HepG2 (cell line): ENCODE measurements around the gene BBS4. TPM values are rescaled to one million over a fixed set of nuclear protein-coding genes. Genes with fewer than 3 reads are reported as not detected.

Experiments
- ATAC-seq: fragments of 200-7000 bp; cut with Tn5 transposase; 3 replicates; pipeline ENCODE4 v1.9.1; 2020; ENCODE audit warnings: mild to moderate bottlenecking, moderate library complexity
- BruUV-seq: library from RNA; stranded (reverse); fragments of 400-500 nt; replicated peaks from 2 replicates; lab custom pipeline; 2021; lab: Mats Ljungman, UMichigan
- CTCF ChIA-PET: fragments of 300-600 bp; formaldehyde crosslinking; extraction: SDS; loops from one replicate; lab custom pipeline; 2021; ENCODE audit warnings: low total read pairs, inconsistent platforms, low intra/inter-chr PET ratio; lab: Yijun Ruan, JAX
- POLR2A ChIA-PET: fragments of 350-600 bp; sonication (Branson Sonifier 250); formaldehyde crosslinking; loops from one replicate; lab custom pipeline; 2020; ENCODE audit warnings: antibody characterized with exemption, inconsistent platforms; lab: Yijun Ruan, JAX
- DNase-seq: peaks from one replicate; pipeline ENCODE4 v3.0.0-alpha.2; 2015; ENCODE audit warnings: low spot score
- FAIRE-seq: peaks from 3 replicates; lab custom pipeline; 2011; peaks lifted over from hg19 to GRCh38; lab: Jason Lieb, UNC
- H2AFZ ChIP-seq: one replicate; pipeline ENCODE4 v1.6.1; 2011; ENCODE audit warnings: low read length, inconsistent platforms
- H3K27ac ChIP-seq: fragments of 300-600 bp; 3 replicates; pipeline ENCODE4 v1.8.0; 2011; ENCODE audit warnings: mixed run types, mild to moderate bottlenecking, mixed read lengths, low read length, inconsistent platforms; ENCODE audit not compliant: insufficient read depth; ENCODE audit errors: extremely low read length
- H3K27me3 ChIP-seq, 2 experiments: fragments of 200-600 bp in 1 of 2; 2 replicates in 1 of 2; 3 replicates in 1 of 2; pipeline versions ENCODE4 v1.6.0 to v1.8.0; 2011; ENCODE audit warnings: low read length in 2 of 2, mild to moderate bottlenecking in 2 of 2, moderate library complexity in 2 of 2, inconsistent platforms in 1 of 2; ENCODE audit not compliant: insufficient read depth in 2 of 2, control insufficient read depth in 1 of 2
- H3K36me3 ChIP-seq, 2 experiments: fragments of 200-600 bp in 1 of 2; replicated peaks in 1 of 2; 2 replicates in 1 of 2; 3 replicates in 1 of 2; pipeline versions ENCODE4 v1.5.1 to v1.8.0; 2011; ENCODE audit warnings: low read length in 2 of 2, inconsistent platforms in 1 of 2; ENCODE audit not compliant: insufficient read depth in 2 of 2, control insufficient read depth in 1 of 2
- H3K4me1 ChIP-seq: 2 replicates; pipeline ENCODE4 v1.5.1; 2012; ENCODE audit warnings: low read length, inconsistent platforms; ENCODE audit not compliant: insufficient read depth
- H3K4me2 ChIP-seq: 2 replicates; pipeline ENCODE4 v1.6.0; 2011; ENCODE audit warnings: low read depth, low read length, inconsistent platforms
- H3K4me3 ChIP-seq, 3 experiments: fragments of 200-600 bp in 1 of 3; sonication (generic), shearing (Covaris generic) in 1 of 3; replicated peaks in 1 of 3; 2 replicates each; pipeline ENCODE4 v1.5.1; 2011 to 2016; ENCODE audit warnings: low read length in 3 of 3, inconsistent platforms in 2 of 3, low read depth in 2 of 3, mild to moderate bottlenecking in 2 of 3, control low read depth in 1 of 3, mixed read lengths in 1 of 3; ENCODE audit not compliant: insufficient read depth in 1 of 3
- H3K79me2 ChIP-seq: one replicate; pipeline ENCODE4 v1.6.1; 2011; ENCODE audit warnings: low read length, inconsistent platforms; ENCODE audit not compliant: insufficient read depth
- H3K9ac ChIP-seq: 2 replicates; pipeline ENCODE4 v1.6.0; 2011; ENCODE audit warnings: mild to moderate bottlenecking, low read depth, low read length, inconsistent platforms; ENCODE audit not compliant: insufficient read depth
- H3K9me3 ChIP-seq: 2 replicates; pipeline ENCODE4 v1.5.1; 2012; ENCODE audit warnings: mild to moderate bottlenecking, low read length
- H4K20me1 ChIP-seq: 2 replicates; pipeline ENCODE4 v1.6.0; 2011; ENCODE audit warnings: inconsistent platforms, mild to moderate bottlenecking, low read length, moderate library complexity; ENCODE audit not compliant: insufficient read depth
- AGO1 ChIP-seq: fragments of 200-400 bp; formaldehyde crosslinking; IDR thresholded peaks from 2 replicates; pipeline ENCODE4 v1.6.1; 2017; ENCODE audit warnings: mild to moderate bottlenecking, low read depth, low read length, moderate library complexity; ENCODE audit not compliant: poor library complexity, severe bottlenecking
- DMAP1 ChIP-seq: IDR thresholded peaks from 2 replicates; pipeline ENCODE4 v1.6.1; 2016
- KLF16 ChIP-seq, 2 experiments: sonication (generic) in 1 of 2; formaldehyde crosslinking in 1 of 2; IDR thresholded peaks; 2 replicates each; pipeline versions ENCODE4 v1.6.1 to v1.8.0; 2016 to 2023; ENCODE audit warnings: missing genetic modification reagents in 2 of 2, missing compliant biosample characterization in 1 of 2
- MTF2 ChIP-seq: sonication (generic); formaldehyde crosslinking; IDR thresholded peaks from 2 replicates; pipeline ENCODE4 v1.5.0; 2020; ENCODE audit warnings: missing genetic modification reagents, borderline replicate concordance
- NKX3-1 ChIP-seq: sonication (generic); formaldehyde crosslinking; IDR thresholded peaks from 2 replicates; pipeline ENCODE4 v1.5.0; 2020; ENCODE audit warnings: missing genetic modification reagents
- THAP8 ChIP-seq: sonication (generic); formaldehyde crosslinking; IDR thresholded peaks from 2 replicates; pipeline ENCODE4 v1.5.1; 2020; ENCODE audit warnings: missing genetic modification reagents, mild to moderate bottlenecking, borderline replicate concordance
- ZBTB42 ChIP-seq: sonication (generic); formaldehyde crosslinking; IDR thresholded peaks from 2 replicates; pipeline ENCODE4 v1.5.0; 2020; ENCODE audit warnings: mild to moderate bottlenecking, missing genetic modification reagents
- ZNF382 ChIP-seq: sonication (generic); formaldehyde crosslinking; IDR thresholded peaks from 2 replicates; pipeline ENCODE4 v1.5.0; 2020; ENCODE audit warnings: missing genetic modification reagents, mild to moderate bottlenecking, borderline replicate concordance
- ZNF512B ChIP-seq: sonication (generic); formaldehyde crosslinking; IDR thresholded peaks from 2 replicates; pipeline ENCODE4 v1.5.1; 2020; ENCODE audit warnings: missing genetic modification reagents, mild to moderate bottlenecking, borderline replicate concordance
- ZNF562 ChIP-seq: sonication (generic); formaldehyde crosslinking; IDR thresholded peaks from 2 replicates; pipeline ENCODE4 v1.8.0; 2022; ENCODE audit warnings: missing genetic modification reagents, borderline replicate concordance
- ZNF577 ChIP-seq: sonication (generic); formaldehyde crosslinking; IDR thresholded peaks from 2 replicates; pipeline ENCODE4 v1.4.0; 2020; ENCODE audit warnings: mild to moderate bottlenecking, low read depth, missing genetic modification reagents, borderline replicate concordance
- ZNF580 ChIP-seq: IDR thresholded peaks from 2 replicates; pipeline ENCODE4 v1.6.1; 2016; ENCODE audit warnings: low read depth, borderline replicate concordance
- ZNF709 ChIP-seq: sonication (generic); formaldehyde crosslinking; IDR thresholded peaks from 2 replicates; pipeline ENCODE4 v1.5.0; 2020; ENCODE audit warnings: mild to moderate bottlenecking, missing genetic modification reagents
- WGBS: methylation state at CpG from one replicate; pipeline ENCODE4 v1.1.6; 2017; ENCODE audit warnings: low lambda C conversion rate; 5-methylcytosine and 5-hydroxymethylcytosine counted together
- in situ Hi-C: cut with HindIII; loops from 2 replicates; pipeline ENCODE4 v1.10.0; 2017; ENCODE audit warnings: low pct_unique_long_range_greater_than_20kb; ENCODE audit not compliant: extremely low pct_ligation_motif_present
- intact Hi-C: fragments of 100-400 bp; cut with micrococcal nuclease; formaldehyde crosslinking; loops from one replicate; pipeline ENCODE4 v1.10.0; 2022; ENCODE audit not compliant: unreplicated experiment
- polyA plus RNA-seq, 8 experiments: library from polyadenylated mRNA; depleted of rRNA in 3 of 8; stranded (reverse) in 7 of 8; unstranded in 1 of 8; fragments of >200 nt; fragmentation: Illumina TruSeq in 4 of 8; extraction: Trizol in 4 of 8; gene quantifications; 2 replicates each; pipeline versions ENCODE4 v1.2.1 to v1.2.3, GENCODE V29; 2011 to 2016; ENCODE audit warnings: low read depth in 4 of 8, missing spikeins in 1 of 8, mixed read lengths in 1 of 8; ENCODE audit not compliant: insufficient read depth in 1 of 8
- total RNA-seq, 5 experiments: library from RNA; depleted of rRNA; stranded (reverse); fragments of >200 nt; fragmentation: Illumina TruSeq; extraction: Trizol; gene quantifications; 2 replicates each; pipeline ENCODE4 v1.2.3, GENCODE V29; 2016; ENCODE audit warnings: low read depth in 1 of 5

The BBS4 gene
- total and polyA plus RNA-seq, 2 of the 13 experiments (the other 11 are each of a cell fraction or from before 2014, with no cell fraction given), result 16.0 to 21.3 TPM

- no peaks in the 10 kb centered on the region for H3K27me3 ChIP-seq
- H3K4me3 ChIP-seq, result no peak overlapping the region
- no peak overlapping the region for H3K4me2 ChIP-seq
- no peak for TF ChIP-seq ZNF512B (CRISPR knock-in tag)
- no peak for TF ChIP-seq ZBTB42
- no peak for TF ChIP-seq ZNF562 (CRISPR knock-in tag)
- no peak for TF ChIP-seq ZNF577 (CRISPR knock-in tag)
- no peak for TF ChIP-seq DMAP1 (CRISPR knock-in tag)
- TF ChIP-seq KLF16 (CRISPR knock-in tag; IDR thresholded peaks at IDR 0.05), result no peak
- TF ChIP-seq ZNF580 (CRISPR knock-in tag), result no peak
- TF ChIP-seq MTF2, result no peak
- TF ChIP-seq ZNF382 (CRISPR knock-in tag), result no peak
- no peak for TF ChIP-seq NKX3-1 (CRISPR knock-in tag)
- TF ChIP-seq AGO1, result no peak
- no peak for TF ChIP-seq ZNF709
- no peak for TF ChIP-seq THAP8 (CRISPR knock-in tag)
- no peak overlapping the region for H3K27ac ChIP-seq
- no peaks in the 10 kb centered on the region for H4K20me1 ChIP-seq
- no peaks in the 10 kb centered on the region for H3K9me3 ChIP-seq
- no peak for DNase-seq
- no peak overlapping the region for H3K9ac ChIP-seq
- ChIA-PET CTCF (no interaction called here), POLR2A (no interaction called here)
- intact Hi-C loops, result no loop called here
- no peak for FAIRE-seq
- H3K4me1 ChIP-seq, result peaks cover 19% of the 10 kb centered on the region
- BruUV-seq, result no TSS peak
- in situ Hi-C loops, result no loop called here
- peaks cover 2 to 15% of the 10 kb centered on the region in 2 experiments; a peak in 4 of 5 replicates for H3K36me3 ChIP-seq
- no peak for ATAC-seq
- 100% methylated on average over 1 of the region's 1 CpG for WGBS
- H3K79me2 ChIP-seq, result no peaks in the 10 kb centered on the region
- H2AFZ ChIP-seq, result no peak overlapping the region
Observed at GRCh38 chr15:72728821-72729220, 42.8 kb downstream of the BBS4 start.
